Inflammatory macrophage treated with lipopolysaccharide for 1 hour (primary cell): Measurements from ENCODE around the gene MEIS1.

Experiments
- DNase-seq, 2 donors: peaks; one replicate each; pipeline ENCODE4 v3.0.0-alpha.2; 2020 to 2022

The MEIS1 gene

GRCh38 chr2:66583881-66584280 is 149.0 kb downstream of the MEIS1 start:
- DNase-seq = no peak

DNA sequence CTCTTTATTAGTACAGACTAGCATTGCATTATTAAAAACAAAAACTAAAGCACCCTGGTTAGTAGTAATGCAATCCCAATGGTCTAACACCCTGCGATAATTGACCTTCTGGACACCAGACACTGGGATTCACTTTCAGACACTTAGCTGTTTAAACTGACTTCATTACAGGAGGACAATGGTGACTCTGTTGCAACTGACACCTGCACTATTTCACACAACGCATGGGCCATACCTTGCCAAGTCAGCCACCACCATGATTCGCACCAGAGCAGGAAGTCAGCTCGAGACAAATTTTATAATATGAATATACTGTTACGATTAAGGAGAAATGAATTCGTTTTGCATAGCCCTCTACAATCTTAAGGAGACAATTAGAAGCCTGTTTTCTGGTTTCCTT is 150.7 kb downstream of the MEIS1 start:
- DNase-seq = no peak

GRCh38 chr2:66587216-66587615 is 152.3 kb downstream of the MEIS1 start:
- no peak for DNase-seq

DNA sequence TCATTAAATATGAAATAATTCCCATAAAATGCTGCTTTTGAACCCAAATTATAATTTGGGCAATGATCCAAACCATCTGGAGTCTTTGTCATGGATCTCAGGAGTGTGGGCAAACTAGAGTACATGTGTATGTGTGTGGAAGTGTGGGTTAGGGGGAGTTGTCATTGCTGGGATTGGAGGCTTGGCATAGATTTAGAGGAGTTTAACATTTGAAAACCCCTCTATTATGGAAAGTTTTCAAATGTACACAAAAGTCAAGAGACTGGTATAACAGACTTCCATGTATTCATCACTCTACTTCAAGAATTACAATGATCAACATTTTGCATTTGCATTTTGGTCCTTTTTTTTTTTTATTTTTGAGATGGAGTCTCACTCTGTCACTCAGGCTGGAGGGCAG is 159.1 kb downstream of the MEIS1 start:
- DNase-seq = no peak

DNA sequence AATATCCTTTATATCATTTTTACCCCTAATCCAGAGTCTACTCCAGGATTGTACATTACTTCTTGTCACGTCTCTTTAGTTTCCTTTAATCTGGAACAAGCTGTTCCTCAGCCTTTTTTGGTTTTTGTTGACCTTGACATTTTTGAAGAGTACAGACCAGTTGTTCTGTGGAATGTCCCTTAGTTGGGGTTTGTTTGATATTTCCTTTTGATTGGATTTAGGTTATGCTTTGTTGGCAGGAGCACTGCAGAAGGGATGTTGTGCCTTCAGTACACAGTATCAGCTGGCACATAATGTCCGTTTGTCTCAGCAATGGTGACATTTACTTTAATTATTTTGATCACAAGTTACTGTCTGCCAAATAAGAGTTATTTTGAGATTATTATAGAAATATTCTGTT is 160.6 kb downstream of the MEIS1 start:
- no peak for DNase-seq

DNA sequence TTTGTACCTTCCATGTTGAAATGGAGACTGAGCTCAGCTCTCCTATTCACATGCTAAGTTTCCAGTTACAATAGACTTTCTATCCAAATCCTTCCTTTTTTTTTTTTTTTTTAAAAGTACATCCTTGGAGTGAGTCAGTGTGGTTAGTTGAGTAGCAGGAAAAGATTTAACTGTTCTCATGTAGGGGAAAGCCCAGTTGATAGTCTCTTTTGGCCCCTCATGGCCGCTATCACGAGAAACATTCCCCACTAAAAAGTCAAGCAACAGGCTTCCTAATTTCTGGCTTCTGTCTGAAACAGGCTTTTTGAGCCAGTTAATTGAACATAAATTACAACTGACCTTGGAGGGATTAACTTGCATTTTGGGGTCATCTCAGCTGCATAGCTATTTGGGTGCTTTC is 161.3 kb downstream of the MEIS1 start:
- no peak for DNase-seq

DNA sequence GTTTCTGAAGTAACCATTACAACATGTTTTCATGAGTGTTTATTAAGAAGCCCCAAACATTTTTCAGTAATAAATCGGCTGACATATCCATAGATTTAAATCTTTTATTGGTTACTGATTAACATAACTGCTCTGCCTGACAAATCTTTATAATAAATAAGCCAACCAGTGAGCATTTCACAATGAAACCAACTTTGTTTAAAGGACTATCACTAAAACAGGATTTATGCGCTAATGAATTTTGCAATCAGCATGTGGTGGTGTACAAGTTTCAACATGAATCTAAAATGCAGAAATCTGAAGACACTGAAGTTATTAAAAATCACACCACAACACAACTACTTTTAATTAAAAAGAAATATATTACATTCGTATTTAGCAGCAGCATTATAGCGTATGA is 166.7 kb downstream of the MEIS1 start:
- no peak for DNase-seq

- DNase-seq = no peak
These were observed 167.4 kb downstream of the MEIS1 start for GRCh38 chr2:66602341-66602740.

DNA sequence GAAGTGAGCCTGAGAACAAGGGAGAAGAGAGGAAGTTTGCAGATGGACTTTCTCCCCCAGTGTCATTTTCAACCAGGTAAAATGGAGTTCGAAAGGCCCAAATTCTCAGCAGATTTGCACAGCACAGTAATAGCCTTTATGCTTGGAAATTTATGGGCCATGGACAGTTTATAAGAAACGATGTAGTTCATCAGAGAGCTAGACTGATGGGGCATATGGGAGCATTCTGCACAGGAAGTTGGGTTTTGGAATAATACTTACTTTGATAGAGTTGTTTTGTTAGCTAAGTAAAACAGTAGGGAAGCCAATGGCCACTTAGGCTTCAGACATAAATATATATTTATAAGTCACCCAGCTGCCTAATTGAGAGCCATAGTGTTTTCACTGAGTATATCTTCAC is 169.4 kb downstream of the MEIS1 start:
- no peak for DNase-seq

DNA sequence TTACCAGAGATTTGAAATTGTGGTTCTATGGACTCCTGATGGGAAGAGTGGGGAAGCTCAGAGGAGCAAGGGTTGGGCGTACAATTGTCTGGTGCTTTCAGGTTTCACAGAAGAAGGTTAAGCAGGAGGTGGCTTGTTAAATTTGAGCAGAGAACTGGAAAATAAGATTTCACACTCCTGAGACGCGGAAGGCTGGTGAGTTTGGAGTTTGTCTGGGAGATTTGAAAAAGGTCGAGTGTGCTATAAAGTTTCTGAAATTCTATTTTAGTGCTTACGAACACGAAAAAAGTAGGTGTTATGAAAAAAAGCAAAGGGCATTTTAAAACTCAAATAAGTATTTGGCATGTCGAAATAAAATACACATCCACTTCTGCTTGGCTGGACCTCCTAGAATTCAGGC is 170.1 kb downstream of the MEIS1 start:
- DNase-seq = no peak

GRCh38 chr2:66607152-66607551 is 172.2 kb downstream of the MEIS1 start:
- DNase-seq = no peak
